HG03571 (cell line): Measurements from ENCODE around the gene PCIF1.
"Not testable (repeated sequence)": the region's sequence is repeated elsewhere in the genome, so short reads cannot be mapped to it uniquely, and the experiment has no call there.

Source experiments
- ATAC-seq: cut with Tn5 transposase; IDR thresholded peaks from one replicate; pipeline ENCODE4 v1.9.1; 2021; ENCODE audit not compliant: unreplicated experiment

Gene PCIF1

DNA sequence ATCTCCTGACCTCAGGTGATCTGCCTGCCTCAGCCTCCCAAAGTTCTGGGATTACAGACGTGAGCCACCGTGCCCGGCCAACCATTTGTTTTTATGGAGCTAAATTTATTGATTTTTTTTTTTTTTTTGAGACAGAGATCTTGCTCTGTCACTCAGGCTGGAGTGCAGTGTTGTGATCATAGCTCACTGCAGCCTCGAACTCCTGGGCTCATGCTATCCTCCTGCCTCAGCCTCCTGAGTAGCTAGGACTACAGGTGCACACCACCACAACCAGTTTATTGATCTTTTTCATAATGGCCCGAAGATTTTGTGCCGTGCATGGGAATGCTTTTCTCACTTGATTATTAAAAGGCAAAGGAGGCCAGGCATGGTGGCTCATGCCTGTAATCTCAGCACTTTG, 54.3 kb downstream of the PCIF1 start:
- not testable (repeated sequence) for ATAC-seq

DNA sequence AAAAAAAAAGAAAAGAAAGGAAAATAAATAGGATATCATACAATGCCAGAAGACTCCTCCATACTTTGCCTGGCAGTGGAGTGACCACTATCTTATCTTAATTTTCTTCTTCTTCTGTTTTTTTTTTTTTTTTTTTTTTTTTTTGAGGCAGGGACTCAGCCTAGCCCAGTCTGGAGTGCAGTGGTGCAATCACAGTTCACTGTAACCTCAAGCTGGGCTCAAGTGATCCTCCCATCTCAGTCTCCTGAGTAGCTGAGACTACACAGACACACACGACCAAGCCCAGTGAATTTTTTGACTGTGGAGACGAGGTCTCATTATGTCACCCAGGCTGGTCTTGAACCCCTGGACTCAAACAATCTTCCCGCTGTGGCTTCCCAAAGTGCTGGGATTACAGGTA, 57.1 kb downstream of the PCIF1 start:
- no peak for ATAC-seq

DNA sequence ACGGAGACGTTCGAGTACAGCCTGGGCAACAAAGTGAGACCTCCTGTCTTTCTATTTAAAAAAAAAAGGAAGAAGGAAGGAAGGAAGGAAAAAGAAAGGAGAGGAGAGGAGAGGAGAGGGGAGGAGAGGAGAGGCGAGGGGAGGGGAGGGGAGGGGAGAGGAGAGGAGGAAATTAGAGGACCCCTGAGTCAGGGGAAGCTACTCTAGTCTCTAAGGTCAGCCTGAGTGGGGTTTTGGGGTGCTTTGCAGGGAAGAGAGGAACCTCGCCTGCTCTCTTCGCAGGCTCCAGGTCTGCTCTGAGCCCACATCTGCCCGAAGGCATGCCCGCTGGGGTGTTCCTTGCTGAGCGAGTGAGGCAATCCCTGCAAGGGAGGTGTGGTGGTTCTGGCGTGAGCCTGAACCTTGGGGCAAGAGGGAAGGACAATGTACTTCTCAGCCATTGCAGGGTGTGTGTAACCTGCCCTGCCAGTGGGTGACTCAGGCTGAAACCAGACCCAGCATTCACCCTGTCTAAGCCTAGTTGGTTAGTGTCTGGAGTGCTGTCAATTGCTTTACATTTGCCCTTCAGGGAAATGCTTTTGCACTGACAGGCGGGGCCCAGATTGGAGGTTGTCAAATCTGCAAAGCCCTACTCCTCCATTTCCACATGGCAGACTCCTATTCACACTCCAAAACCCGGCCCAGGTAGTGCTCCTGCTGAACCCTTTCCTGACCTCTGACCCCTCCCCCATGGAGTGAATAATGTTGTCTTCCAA, 58.9 kb downstream of the PCIF1 start:
- no peak for ATAC-seq

DNA sequence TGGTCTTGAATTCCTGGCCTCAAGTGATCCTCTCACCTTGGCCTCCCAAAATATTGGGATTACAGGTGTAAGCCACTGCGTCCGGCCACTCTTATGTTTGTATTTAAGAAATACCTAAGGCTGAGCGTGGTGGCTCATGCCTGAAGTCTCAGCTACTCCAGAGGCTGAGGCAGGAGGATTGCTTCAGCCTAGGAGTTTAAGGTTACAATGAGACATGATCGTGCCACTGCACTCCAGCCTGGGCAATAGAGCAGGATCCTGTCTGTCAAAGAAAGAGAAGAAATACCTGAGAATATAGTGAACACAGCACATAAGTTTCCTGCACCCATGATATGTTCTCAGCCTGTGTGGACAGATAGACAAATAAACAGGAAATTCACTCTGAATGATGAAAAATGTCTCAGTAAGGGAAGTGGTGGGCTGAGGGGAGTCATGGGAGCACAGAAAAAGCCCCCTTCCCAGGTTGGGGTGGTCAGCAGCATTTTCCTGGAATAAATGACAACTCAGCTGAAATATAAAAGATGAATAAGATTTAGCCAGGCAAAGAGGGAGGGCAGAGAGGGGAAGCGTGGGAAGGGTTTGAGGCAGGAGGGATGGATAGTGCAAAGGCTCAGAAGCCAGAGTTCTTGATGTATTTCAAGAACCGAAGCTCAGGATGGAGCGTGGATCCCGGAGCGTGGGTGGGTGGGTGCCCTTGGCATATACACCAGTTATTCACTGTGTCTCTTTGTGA, 60.4 kb downstream of the PCIF1 start:
- no peak for ATAC-seq

DNA sequence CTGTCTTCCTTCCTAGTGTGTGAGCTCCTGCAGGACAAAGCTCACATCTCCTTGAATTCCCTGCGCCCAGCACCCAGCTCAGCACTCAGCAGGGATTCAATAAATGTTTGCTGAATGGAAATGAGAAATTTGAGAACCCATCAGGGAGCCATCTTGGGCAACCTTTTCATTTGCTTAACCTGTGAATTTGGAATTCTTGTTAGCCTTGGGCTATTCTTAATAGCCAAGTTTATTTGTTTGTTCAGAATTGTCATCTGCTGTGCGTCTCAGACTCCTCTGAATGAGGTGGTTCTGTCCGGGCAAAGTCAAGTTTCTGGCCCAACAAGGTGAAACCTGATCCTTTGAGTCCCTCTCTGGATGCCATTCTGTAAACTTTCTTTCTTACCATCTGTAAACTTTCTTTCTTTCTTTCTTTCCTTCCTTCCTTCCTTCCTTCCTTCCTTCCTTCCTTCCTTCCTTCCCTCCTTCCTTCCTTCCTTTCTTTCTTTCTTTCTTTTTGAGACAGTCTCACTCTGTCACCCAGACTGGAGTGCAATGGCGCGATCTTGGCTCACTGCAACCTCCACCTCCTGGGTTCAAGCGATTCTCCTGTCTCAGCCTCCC, 61.1 kb downstream of the PCIF1 start:
- ATAC-seq, result not testable (repeated sequence)

DNA sequence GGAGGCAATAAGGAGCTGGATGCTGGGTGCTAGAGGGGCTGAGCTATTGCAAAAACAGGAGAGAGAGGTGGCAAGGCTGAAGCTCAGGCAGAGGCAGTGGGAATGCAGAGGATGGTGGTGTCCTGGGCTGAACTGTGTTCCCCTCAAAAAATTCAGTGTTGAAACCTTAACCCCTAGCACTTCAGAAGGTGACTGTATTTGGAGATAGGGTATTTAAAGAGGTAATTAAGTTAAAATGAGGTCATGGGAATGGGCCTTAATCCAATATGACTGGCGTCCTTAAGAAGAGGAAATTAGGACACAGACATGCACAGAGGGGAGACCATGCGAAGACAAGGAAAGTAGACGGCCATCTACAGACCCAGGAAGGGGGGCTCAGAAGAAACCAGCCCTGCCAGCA, 62.7 kb downstream of the PCIF1 start:
- ATAC-seq, result no peak
